Stimulated activated CD4-positive, alpha-beta T cell treated with anti-CD3 and anti-CD28 coated beads, Interleukin-2, amount 100 ng/mL, for 24 hours (primary cell): ENCODE results near the gene AP2B1.
"Not testable (repeated sequence)": the region's sequence is repeated elsewhere in the genome, so short reads cannot be mapped to it uniquely, and the experiment has no call there.

Experiments
- DNase-seq, 2 donors: peaks; one replicate each; pipeline ENCODE4 v3.0.0-alpha.2; 2020

The AP2B1 gene

DNA sequence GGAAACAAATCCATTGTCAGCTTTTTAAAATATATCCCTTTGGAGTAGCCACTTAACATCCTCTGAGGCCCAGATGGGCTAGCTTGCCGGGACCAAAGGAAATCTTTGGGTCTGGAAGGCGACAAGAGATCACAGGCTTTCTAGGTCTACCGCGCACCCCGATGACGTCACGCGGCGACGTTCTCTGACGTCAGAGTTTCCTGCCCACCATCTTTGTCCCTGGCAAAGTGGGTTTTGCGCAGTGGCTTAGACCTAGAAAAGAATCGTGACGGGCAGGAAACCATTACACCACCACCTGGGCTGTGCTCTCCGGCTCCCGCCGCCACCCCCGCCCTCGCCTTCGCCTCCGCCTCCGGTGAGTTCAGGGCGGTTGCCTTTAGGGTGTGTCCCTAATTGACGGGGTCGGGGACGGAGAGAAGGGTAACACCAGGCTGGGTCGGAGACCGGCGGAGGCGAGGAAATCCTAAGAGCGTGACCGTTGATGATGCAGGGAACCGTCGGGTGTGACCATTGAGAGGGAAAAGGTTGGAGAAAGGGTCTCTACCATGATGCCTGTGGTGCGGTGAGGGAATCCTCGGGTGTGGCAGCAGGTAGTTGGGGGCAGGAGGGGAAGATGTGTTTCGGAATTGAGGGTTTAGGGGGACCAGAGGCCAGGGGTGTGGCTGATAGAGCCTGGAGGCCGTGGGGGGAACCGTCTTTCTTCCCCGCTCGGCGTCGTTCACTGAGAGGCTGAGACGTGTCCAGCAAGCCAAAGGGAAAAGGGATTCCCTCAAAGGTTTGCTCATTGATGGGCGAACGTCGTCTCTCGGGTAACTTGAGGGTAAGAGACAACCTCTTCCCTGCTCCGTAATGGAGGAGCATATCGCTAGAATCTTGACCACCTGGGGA lies at the start of gene AP2B1:
AP2B1 (plus strand) TSS at position 249 of the 888 bp plus-strand sequence. CDS start 6,709 bp downstream, outside the sequence.
- peak; percentile 97 for DNase-seq

DNA sequence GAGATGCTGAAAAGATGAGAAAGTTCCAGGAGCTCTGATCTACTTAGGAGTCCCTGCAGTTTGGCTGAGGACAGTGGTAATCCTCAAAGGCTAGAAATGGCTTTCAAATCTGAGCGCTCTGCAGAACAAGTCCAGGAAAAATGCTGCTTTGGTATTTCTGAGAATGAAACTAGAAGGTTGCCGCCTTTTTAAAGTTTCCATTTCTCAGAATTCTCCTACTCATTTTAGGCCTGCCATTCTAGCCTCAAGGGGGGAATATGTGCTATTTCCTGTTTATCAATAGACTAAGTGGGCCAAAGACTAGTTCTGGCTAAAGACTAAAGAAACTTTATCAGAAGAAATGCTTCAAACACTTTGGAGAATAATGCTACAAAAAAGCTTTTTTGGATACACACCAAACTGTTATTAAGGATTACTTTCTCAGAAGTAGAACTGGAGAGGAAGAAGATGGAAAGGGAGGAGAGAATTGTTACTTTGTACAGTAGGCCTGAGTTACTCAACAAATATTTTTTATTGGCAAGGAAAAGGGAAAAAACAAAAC lies 49.5 kb upstream of the AP2B1 start, which contains the start of gene SLFN12L:
SLFN12L (minus strand) TSS at position 78 of the 541 bp plus-strand sequence. CDS start 15,314 bp downstream, outside the sequence.
- peak in 1 of 2 donors; percentile 34 for DNase-seq

DNA sequence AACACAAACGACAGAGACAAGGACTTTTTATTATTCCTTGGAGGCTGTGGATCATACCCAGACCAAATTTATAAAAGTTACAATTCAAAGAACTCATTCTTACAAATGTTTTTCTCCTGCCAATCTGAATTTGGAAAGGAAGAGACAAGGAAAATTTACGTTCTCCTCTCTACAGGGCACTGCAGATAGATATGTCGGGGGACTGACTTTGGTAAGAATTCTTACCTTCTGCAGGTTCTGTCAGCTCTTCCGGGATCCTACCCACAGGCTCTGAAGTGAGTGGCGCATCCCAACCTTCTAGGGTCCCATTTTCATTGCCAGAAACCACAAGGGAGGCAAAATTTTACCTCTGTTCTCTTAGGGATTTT lies 47.5 kb upstream of the AP2B1 start:
- no peak for DNase-seq

DNA sequence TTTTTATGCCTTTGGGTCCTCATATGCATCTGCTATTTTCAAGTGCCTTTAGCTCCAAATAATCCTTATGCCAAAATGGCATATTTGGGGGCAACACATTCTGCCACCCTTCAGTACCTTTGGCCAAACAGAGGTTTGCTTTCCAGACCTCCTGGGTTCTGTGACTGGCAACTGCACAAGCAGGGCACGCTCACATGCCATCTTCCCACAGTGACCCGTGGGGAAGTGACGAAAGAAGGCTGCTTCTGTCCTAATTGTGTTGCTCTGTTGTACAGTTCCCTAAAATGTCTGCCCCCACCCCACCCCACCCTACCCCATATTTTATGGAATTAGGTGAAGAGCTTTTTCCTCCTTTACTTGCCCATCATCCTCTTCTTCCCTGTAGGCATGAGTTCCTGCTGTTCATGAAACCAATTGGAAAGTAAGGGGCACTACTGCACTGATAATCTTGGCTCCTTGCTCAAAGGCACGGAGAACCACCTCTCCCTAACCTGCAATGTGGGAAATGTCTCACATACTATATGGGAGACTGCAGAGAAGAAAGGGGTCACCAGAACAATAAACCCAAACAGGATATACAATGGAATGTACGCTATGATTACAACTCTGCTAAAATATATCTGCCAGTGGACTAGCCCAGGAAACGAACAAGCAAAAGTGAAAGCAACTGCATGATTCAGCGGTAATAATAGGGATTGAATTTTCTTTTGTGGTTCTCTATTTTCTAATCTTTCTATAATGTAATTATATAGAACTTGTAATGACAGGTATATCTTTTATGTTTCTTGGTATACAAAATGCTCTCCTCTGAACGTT lies 46.3 kb upstream of the AP2B1 start:
- peak; percentile 43 to 49 for DNase-seq

DNA sequence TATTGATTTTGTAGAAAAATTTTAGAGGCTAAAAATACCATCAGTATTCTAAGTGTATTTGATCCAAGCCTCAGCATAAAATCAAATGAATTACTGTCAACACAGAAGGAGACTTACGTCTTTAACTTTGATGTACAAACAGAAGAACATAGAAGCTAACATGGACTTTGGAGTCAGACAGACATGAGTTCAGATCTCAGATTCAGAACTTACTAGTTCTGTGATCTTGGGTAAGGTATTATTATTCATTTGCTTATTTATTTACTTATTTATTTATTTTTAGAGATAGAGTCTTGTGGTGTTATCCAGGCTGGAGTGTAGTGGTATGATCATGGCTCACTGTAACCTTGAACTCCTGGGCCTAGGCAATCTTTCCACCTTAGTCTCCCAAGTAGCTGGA lies 45.7 kb upstream of the AP2B1 start:
- DNase-seq, result no peak

DNA sequence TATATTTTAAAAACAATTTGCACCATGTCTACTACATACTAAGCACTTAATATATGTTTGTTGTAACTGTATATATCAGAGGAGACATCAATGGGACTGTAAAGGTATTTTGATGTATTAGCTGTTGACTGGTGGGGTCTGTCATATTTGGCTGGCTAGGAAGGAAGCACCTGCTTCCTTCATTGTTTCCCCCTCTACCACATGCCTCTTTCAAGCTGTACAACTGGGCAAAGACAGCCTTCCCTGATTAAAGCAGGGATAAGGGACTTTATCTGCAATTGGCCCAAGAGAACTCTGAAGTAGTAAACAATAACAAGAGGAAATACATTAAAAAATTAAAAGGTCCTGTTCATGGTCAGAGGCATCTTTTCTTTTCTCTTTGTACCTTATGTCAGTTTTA lies 44.1 kb upstream of the AP2B1 start:
- no peak for DNase-seq

DNA sequence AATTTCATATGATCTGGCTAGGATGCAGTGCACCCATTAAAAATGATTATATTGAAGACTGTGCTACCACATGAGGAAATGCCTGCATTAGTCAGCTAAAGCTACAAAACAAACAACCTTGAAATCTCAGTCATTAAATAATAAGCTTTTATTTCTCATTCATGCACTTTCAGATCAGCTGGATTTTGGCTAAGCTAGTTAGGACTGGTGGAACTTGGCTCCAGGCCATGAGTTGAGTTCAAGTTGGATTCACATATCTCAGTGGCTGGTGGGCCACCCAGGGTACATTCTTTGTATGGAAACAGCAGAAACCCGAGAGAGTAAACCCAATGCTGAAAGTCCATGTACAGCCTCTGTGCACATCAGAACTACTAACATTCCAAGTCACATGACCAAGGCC lies 43.3 kb upstream of the AP2B1 start:
- DNase-seq, result no peak

DNA sequence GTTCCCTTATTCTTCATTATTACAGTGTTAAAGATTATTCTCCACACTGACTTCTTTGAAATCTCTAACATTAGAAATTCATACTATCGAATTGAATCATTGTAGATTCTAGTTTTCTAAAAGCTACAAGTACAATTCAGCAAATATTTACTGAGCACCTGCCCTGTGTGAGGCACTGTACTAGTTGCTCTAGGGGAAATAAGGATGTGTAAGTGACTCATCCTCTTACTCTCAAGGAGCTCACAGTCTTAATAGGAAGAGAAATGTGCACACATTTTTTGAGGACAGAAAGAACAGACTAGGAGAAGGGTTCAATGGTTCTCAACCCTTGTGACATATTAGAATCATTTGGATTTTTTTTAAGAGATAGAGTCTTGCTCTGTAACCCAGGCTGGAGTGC lies 42.0 kb upstream of the AP2B1 start:
- no peak for DNase-seq

DNA sequence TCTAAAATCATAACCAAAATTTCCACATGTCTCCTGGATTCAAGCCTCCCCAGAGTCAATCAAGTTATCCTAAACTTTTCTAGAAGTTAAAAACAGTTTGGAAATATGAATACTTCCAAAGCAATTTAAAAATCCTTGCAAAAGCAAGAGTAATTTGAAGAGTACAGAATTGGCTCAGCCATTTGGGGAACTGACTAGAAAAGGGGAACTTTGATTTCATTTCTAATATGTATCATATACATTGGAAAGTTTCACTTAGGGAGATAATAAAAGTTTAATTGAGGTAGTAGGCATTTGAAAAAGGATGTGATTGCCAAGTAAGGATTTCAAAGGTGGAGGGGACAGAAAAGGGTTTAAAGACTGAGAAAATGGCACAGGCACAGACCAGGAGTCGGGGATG lies 40.6 kb upstream of the AP2B1 start:
- DNase-seq, result no peak

DNA sequence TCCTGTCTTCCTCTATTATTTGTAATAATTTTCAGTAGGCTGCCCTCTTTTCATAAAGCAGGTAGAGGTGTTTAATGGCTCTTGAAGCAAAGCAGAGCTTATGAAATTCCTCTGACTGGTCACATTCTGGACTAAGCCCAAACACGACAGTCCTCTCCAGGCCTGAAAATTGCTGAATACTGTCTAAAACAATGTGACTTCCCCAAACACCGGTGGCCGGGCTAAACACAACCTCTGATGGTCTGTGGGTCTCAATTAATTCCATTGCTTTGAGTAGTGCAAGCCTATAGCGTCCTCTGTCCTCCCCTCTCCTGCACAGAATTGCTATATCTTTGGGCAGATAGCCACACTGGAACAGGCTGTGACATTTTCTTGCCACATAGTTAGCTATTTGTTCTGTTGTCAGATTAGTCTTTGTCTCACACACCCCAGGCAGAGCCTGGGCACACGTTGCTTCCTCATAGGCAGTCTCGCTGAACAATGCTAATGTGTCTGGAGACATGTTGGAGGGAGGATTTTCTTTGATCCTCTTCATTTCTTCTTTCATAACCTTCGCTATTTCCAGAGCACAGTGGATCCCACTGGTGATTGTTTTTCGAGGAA lies 38.8 kb upstream of the AP2B1 start:
- DNase-seq, result no peak

DNA sequence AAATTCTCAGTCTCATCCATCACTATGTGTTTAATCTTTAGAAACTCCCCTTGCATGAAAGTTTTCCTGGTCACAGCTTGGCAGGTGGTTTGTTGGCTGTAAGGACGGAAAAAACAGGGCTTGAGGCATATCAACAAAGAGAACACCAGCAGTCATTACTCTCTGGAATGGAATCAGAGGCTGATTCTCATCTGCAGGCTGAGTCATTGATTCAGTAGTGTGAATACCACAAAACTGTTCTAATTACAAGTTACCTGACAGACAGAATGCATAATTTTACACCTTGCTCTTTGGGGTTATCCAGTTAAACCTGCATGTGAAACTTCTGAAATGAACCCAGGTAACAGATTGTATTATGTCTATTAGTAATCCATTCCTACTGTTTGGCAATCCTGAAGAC lies 38.1 kb upstream of the AP2B1 start:
- DNase-seq, result no peak

DNA sequence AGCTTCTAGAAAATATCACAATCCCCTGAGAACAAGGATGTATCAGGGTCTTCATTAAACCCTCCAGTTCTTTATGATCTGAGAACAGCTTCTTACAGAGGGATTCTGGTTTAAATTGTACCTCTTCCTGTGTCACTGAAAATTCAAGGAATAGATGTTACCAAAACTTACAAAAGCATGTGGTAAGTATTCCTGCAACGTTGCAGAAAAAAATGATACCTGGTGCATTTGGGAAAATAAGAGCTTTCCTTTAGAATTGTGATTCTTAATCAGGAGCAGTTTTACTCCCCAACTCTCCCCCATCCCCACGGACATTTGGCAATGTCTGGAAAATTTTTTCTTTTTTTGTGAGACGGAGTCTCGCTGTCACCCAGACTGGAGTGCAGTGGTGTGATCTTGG lies 33.8 kb upstream of the AP2B1 start:
- DNase-seq, result no peak

DNA sequence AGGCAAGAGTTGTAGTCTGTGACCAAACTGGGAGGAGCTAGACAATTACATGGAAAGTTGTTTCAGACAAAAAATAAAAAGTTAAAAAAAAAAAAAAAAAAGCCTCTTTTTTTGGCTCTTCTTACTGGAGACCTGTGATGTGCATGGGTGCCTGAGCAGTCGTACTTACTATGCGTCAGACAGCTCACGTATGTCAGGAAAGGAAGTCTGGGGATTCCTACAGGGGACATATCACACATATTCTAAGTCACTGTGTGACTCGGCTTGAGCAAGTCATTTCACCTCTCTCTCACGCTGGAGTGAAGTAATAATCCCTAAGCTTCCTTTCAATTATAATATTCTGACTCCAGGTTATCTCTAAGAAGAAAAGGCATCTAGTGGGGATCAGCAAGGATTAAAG lies 32.5 kb upstream of the AP2B1 start:
- no peak for DNase-seq

DNA sequence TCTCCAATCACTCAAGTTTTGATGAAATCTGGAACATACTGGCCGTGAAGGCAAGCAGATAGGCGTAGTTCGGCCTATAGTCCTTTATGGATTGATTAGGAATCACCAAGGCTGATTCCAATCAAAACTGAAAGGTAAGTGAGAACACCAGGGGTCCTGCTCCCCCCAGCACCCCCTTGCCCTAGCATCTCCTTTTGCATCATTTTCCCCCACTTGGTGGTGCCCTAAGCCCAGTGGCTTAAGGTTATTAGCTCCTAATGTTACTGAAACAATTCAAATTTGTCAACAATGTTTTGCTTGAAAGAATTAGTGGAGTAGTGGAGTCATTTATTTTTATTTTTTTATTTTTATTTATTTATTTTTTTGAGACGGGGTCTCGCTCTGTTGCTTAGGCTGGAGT lies 31.4 kb upstream of the AP2B1 start:
- no peak for DNase-seq

DNA sequence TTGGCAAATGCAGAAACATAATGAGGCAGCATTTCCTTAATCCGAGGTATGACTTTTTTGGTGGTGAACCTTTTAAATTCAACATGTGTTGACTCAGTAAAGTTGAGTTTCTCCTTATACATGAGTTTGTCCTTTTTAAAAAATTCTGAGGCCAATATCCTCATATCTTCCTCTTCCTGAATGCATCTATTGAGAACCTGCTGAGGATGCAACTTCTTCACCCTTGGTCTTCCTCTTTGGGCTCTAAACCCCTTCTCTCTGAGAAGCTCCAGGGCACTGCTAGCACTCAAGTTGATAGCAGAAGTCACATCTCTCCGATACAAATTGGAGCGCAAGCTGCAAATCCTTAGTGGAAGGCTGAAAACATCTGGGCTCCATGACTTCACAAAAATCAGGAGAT lies 29.8 kb upstream of the AP2B1 start:
- DNase-seq, result no peak

DNA sequence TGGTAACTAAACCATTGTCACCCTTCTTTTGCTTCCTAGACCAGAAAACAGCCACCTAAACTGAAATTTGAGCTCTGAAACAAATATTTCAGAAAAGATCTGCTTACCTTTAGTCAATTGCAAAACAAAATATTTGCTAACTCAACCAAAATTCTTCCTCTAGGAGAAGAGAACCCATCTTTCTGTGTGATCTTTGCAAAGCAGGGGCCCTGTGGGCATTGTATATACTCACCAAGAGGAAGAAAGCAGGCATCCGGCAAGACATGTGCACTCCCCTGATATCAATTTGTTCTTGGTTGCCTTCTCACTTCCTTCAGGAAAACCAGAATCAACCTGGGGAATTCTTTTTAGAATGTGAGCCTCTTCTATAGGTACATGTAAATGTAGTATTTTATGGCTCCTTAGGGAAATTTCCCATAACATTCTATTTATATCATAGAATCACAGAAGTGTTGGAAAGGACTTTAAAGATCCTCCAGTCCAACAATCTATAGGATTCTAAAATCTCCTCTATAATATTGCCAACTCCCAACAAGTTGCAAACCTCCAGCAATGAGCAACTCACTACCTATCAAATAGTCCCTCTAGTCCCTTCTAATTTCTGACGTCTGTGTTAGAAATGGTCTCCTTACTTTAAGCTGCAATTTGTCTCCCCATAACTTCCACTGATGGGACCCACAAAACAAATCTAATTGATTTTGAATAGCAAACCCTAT lies 27.5 kb upstream of the AP2B1 start:
- DNase-seq, result no peak

DNA sequence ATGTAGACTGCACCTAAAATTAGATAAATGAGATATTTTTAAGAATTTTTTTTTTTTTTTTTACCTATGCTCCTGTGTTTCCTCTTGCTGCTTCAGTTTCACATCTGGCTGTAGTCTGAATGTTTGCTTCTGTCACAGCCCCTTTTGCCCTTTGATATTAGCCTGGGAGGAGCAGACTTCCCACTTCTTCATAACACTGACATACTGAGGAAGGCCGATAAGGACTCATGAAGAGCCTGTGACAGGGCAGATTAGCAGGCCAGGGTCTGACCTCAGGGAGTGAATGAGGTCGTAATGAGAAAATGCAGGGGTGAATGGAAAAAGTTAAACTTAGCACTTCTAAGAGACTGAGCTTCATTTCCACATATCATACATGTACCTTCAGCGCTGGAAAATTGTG lies 26.4 kb upstream of the AP2B1 start, which contains the start of gene SLFN14:
SLFN14 (minus strand) TSS at position 117 of the 400 bp plus-strand sequence. CDS start 2,757 bp downstream, outside the sequence.
- no peak for DNase-seq

DNA sequence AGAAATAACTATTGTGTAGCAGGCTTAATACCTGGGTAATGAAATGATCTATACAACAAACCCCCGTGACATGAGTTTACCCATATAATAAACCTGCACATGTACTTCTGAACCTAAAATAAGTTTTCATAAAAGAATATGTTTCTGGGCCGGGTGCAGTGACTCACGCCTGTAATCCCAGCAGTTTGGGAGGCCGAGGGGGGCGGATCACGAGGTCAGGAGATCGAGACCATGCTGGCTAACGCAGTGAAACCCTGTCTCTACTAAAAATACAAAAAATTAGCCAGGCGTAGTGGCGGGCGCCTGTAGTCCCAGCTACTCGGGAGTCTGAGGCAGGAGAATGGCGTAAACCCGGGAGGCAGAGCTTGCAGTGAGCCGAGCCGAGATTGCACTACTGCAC lies 23.9 kb upstream of the AP2B1 start:
- DNase-seq, result not testable (repeated sequence)

DNA sequence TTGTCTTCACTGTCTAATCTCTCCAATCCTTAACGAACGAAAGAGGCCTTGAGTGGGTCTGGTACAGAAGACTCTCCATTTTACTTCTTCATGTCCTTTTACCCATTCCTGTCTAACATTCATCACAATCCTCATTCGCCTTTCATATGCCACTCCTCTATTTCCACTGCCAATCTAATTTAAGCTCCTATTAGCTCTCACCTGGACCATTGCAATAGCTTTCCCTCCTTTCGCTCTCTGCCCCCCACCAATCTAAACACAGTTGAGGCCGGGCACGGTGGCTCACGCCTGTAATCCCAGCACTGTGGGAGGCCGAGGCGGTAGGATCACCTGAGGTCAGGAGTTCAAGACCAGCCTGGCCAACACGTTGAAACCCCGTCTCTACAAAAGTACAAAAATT lies 20.2 kb upstream of the AP2B1 start:
- DNase-seq, result no peak

DNA sequence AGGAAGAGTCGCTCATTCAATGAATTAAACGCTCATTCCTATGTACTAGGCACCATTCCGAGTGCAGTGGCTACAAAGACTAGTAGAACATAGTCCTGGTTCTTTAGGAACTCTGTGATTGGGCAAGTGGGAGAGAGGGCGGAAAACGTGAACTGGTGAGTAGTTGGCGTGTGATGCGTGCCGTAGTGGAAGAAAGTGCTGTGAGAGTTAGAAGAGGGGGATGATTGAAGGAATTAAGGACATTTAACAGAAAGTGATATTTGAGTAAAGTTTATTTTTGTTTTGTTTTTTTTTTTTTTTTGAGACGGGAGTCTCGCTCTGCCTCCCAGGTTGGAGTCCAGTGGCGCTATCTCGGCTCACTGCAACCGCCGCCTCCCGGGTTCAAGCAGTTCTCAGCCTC lies 18.6 kb upstream of the AP2B1 start:
- DNase-seq, result peak; percentile 58 to 61

DNA sequence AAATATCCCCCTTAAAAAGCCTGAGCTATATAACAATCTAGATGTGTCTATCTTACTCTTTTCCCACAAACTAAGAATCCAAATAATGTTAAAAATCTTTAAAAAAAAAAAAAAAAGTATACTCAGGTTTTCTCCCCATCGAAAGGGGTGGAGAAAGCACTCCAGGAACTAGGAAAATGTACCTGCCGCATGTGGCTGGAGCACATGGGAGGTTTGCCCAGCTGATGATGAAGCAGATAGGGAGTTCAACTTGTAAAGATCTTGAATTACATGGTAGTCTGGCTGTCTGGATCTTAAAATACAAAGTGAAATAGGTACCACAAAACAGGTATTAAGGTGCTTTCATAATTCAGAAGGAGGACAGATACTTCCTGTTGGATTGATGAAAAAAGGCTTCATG lies 17.7 kb upstream of the AP2B1 start:
- DNase-seq, result no peak

DNA sequence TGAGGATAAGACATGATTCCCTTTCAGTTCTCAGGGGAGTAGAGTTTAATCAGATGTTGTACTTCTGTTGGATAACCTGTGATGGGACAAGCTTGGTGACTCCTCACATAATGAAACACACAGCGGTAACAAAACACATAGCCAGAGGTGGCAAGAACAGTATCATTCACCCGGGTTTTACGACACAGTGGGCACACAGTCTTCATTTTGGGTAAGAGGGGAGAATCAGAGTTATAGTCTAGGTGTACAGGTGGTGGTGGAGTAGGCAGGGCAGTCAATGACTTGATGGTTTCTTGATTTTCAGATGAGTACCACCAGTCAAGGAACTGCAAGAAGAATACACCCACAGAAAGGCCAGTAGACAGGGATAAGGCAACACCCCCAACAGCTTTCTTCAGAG lies 11.4 kb upstream of the AP2B1 start:
- no peak for DNase-seq

DNA sequence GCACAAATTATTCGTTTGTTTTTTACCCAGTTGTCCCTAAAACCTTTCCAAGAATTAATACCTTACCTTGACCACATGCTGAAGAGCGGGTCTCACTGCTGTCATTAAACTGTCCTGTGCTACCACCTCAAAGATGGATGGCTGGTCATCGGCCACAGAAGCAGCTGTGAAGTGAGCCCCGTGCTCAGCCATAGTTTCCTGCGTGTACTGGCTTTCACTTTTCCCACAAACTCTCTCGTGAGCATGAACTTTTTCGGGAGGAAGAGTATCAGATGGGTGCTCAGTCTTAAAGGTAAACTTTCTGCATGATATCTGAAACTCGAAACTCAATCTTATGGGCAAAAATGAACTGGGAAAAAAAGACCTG lies 9.3 kb upstream of the AP2B1 start:
- DNase-seq, result peak in 1 of 2 donors; percentile 17
